Thymus (tissue), 11 donors: ENCODE measurements around the gene C9orf50. TPM values are rescaled to one million over a fixed set of nuclear protein-coding genes. Genes with fewer than 3 reads are reported as not detected.
A peak's percentile ranks its signal among the peaks of the same experiment; 100 is the strongest.

ENCODE experiments used
- DNase-seq, 9 donors: peaks; one replicate each; pipeline ENCODE4 v3.0.0-alpha.2; 2013; ENCODE audit warnings: low spot score in 9 of 9, low read depth in 6 of 9, missing footprints in 1 of 9
- H3K27ac ChIP-seq, 2 donors: one replicate each; pipeline ENCODE4 v1.5.1; 2013; ENCODE audit warnings: control low read depth in 1 of 2, low read depth in 1 of 2, low read length in 1 of 2, mild to moderate bottlenecking in 1 of 2, moderate library complexity in 1 of 2
- H3K27me3 ChIP-seq, 2 donors: one replicate each; pipeline ENCODE4 v1.5.1; 2013; ENCODE audit warnings: low read length in 1 of 2; ENCODE audit not compliant: control insufficient read depth in 2 of 2, insufficient read depth in 1 of 2
- H3K36me3 ChIP-seq, 2 donors: one replicate each; pipeline ENCODE4 v1.5.1; 2013; ENCODE audit warnings: low read length in 1 of 2, mild to moderate bottlenecking in 1 of 2, moderate library complexity in 1 of 2; ENCODE audit not compliant: control insufficient read depth in 2 of 2, insufficient read depth in 2 of 2
- H3K4me1 ChIP-seq, 2 donors: one replicate each; pipeline ENCODE4 v1.5.1; 2013; ENCODE audit warnings: low read length in 2 of 2; ENCODE audit not compliant: control insufficient read depth in 2 of 2, insufficient read depth in 2 of 2
- H3K4me3 ChIP-seq, 2 donors: one replicate each; pipeline ENCODE4 v1.5.1; 2013; ENCODE audit warnings: low read length in 2 of 2, control low read depth in 1 of 2, mild to moderate bottlenecking in 1 of 2
- H3K9me3 ChIP-seq, 2 donors: one replicate each; pipeline ENCODE4 v1.5.1; 2013; ENCODE audit warnings: low read length in 1 of 2, mild to moderate bottlenecking in 1 of 2; ENCODE audit not compliant: control insufficient read depth in 2 of 2, insufficient read depth in 1 of 2
- WGBS: extraction: QIAGEN DNeasy Blood & Tissue Kit; methylation state at CpG from one replicate; pipeline ENCODE4 v1.1.7; 2013; 5-methylcytosine and 5-hydroxymethylcytosine counted together
- polyA plus RNA-seq: library from polyadenylated mRNA; stranded (reverse); fragments of 200-250 nt; gene quantifications from one replicate; pipeline ENCODE4 v1.2.3, GENCODE V29; 2013
- total RNA-seq: library from RNA; stranded (reverse); fragments of 120-200 nt; gene quantifications from one replicate; pipeline ENCODE4 v1.2.4, GENCODE V29; 2013
- donor health status: healthy.

C9orf50 gene
- total and polyA plus RNA-seq, 2 donors, result 0.05 to 0.23 TPM

GRCh38 chr9:129609486-129610212, 11.3 kb downstream of the C9orf50 start:
- WGBS, result 19% methylated on average over 29 of the region's 30 CpGs
- H3K27ac ChIP-seq, result peak overlapping the region in 1 of 2 donors; percentile 46
- H3K36me3 ChIP-seq, result no peaks in the 10 kb centered on the region
- peak in 1 of 9 donors; percentile 59 for DNase-seq
- H3K4me1 ChIP-seq, result peaks cover 2 to 39% of the 10 kb centered on the region in 2 donors
- peak overlapping the region in 1 of 2 donors; percentile 60 for H3K4me3 ChIP-seq
- peaks cover 0 to 4% of the 10 kb centered on the region in 2 donors for H3K9me3 ChIP-seq
- peaks cover 0 to 50% of the 10 kb centered on the region in 2 donors for H3K27me3 ChIP-seq

DNA sequence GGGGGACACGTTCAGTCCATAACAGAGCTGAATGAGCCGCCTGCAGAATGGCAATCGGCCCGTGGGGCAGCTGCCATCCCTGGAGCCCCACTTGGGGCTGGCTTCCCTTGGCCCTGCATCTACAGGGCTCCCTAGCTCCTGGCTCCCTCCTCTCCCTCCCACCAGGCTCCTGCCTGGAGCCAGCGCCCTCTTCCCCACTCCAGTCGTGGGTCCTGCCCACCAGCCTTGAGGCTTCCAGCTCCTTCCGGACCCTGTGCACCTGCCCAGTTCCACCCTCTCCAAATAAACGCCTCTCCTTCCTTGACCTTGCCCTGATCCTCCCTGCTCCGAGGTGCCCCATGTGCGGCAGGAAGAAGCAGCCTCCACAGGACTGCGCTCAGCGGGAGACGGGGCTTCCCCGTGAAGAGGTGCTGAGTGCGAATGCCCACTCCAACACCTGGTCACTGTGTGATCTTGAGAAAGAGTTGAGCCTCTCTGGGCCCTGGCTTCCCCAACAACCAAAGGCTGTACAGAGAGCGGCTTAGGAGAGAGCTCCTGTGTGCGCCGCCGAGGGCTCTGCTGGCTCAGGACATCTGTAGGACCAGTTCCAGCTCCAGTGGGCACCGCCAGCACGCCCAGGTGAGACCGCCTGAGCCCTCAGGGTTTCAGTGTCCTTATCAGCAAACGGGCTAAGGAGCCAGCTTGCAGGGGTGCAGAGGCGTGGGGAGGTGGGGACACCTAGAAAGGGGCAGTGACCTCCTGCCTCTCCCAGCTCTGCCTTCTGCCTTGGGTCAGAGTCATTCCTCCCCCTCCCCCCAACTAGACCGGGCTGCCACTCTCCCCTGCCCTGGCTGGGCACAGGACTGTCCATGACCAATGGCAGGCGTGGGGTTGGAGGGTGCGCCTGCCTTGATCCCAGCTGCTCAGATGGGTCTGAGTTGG, 12.1 kb downstream of the C9orf50 start:
- 94% methylated on average over 27 of the region's 27 CpGs for WGBS
- DNase-seq, result no peak
- peaks cover 0 to 4% of the 10 kb centered on the region in 2 donors for H3K9me3 ChIP-seq
- peaks cover 4 to 47% of the 10 kb centered on the region in 2 donors for H3K4me1 ChIP-seq
- H3K4me3 ChIP-seq, result no peak overlapping the region
- no peaks in the 10 kb centered on the region for H3K36me3 ChIP-seq
- H3K27ac ChIP-seq, result no peak overlapping the region
- peaks cover 0 to 46% of the 10 kb centered on the region in 2 donors for H3K27me3 ChIP-seq

GRCh38 chr9:129607027-129607387, 13.9 kb downstream of the C9orf50 start:
- Histone ChIP-seq H3K27ac (peak overlapping the region in 1 of 2 donors; percentile 66), H3K27me3 (peaks cover 0 to 29% of the 10 kb centered on the region in 2 donors), H3K36me3 (no peaks in the 10 kb centered on the region), H3K4me1 (peaks cover 4 to 61% of the 10 kb centered on the region in 2 donors), H3K9me3 (peaks cover 0 to 4% of the 10 kb centered on the region in 2 donors), H3K4me3 (no peak overlapping the region)
- 67% methylated on average over 6 of the region's 6 CpGs for WGBS
- no peak for DNase-seq

- no peak for DNase-seq
- 92% methylated on average over 15 of the region's 15 CpGs for WGBS
- Histone ChIP-seq H3K27ac (no peak overlapping the region), H3K9me3 (peaks cover 0 to 4% of the 10 kb centered on the region in 2 donors), H3K36me3 (no peaks in the 10 kb centered on the region), H3K27me3 (peaks cover 0 to 25% of the 10 kb centered on the region in 2 donors), H3K4me1 (peaks cover 4 to 59% of the 10 kb centered on the region in 2 donors), H3K4me3 (no peak overlapping the region)
Measured at GRCh38 chr9:129606161-129607026, 14.5 kb downstream of the C9orf50 start.

DNA sequence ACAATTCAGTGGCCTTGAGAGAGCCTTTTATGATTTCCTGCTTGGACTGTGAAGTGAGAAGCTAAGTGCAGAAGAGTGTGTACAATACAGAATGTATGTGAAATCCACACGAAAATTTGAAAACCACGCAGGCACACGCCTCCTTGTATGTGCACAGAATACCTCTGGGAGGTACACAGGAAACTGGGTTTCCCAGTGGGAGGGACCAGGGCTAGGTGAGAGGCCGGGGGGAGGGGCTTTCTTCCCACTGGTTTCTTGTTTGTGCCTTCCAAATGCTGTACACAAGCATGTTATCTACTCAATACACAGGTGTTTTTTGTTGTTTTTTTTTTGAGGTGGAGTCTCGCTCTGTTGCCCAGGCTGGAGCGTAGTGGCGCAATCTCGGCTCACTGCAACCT, 16.1 kb downstream of the C9orf50 start:
- peak in 1 of 9 donors; percentile 61 for DNase-seq
- no peak overlapping the region for H3K27ac ChIP-seq
- WGBS, result 55% methylated on average over 8 of the region's 8 CpGs

DNA sequence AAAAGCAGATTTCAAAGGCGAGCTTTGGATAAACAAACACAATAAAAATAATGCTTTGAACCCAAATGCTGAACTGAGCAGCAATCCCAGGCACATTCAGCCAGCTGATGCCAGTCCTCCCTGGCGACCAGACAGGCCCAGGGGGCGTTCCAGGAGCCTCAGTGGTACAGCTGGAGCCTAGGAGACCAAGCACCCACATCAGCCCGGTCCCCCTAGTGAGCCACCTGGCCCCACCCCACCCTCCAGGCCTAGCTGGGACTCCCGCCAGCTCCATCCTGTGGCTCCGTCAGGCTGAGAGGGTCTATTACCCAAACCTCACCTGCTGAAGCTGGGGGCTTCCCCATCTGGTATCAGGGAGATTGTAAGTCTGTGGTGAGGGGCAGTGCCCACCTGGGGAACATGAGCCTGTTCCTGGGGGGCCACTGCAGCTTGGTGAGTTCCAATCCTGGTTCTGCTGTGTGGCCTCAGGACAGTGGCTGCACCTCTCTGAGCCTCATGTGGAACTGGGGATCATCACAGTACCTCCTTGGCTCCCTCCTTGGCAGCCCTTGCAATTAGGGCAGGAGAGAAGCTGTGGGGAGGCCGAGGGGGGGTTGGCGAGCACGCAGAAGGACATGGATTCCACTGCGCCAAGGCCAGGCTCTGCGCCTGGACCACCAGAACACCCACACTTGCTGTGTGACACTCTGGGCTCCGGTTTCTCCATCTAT, 16.7 kb downstream of the C9orf50 start:
- no peaks in the 10 kb centered on the region for H3K36me3 ChIP-seq
- WGBS, result 77% methylated on average over 12 of the region's 12 CpGs
- H3K4me1 ChIP-seq, result peaks cover 4 to 45% of the 10 kb centered on the region in 2 donors
- peaks cover 0 to 16% of the 10 kb centered on the region in 2 donors for H3K27me3 ChIP-seq
- peaks cover 0 to 4% of the 10 kb centered on the region in 2 donors for H3K9me3 ChIP-seq
- peak overlapping the region in 1 of 2 donors; percentile 26 for H3K27ac ChIP-seq
- no peak overlapping the region for H3K4me3 ChIP-seq
- DNase-seq, result no peak

More for the DNA sequence above, 16.1 kb downstream of the C9orf50 start:
- Histone ChIP-seq H3K4me3 (no peak overlapping the region), H3K27me3 (peaks cover 0 to 20% of the 10 kb centered on the region in 2 donors), H3K9me3 (peaks cover 0 to 4% of the 10 kb centered on the region in 2 donors), H3K36me3 (no peaks in the 10 kb centered on the region), H3K4me1 (peaks cover 4 to 48% of the 10 kb centered on the region in 2 donors)

DNA sequence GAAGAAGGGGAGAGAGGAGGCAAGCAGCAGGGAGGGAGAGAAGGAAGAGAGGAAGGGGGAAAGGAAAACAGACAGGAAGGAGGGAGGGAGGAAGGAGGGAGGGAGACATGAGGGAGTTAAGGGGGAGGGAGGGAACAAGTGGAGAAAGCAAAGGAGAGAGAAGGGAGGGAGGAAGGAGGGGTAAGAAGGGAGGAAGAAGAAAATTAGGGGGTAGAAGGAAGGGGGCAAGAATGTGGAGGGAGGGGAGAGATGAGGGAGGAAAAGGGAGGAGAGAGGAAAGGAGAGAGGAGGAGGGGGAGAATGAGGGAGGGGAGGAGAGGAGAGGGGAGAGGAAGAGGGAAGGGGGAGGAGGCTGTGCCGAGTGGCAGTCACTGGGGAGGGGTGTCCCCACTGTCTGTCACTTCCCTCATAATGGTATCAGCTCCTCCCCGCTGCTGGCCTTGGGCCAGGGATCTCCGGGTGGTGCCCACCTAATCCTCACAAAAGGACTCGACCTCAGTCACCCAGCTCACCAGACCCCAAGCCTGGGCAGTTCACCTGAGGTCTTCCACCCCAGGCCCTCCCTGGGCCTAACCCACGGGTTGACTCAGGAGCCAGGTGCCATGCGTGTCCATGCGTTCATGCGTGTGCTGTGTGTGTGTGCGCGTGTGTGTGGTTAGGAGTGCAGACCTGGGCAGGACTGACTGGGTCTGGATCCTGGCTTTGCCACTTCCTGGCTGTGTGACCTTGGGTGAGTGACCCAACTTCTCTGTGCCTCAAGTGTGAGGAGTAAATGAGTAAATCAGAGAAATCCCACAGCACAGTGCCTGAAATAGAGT, 18.1 kb downstream of the C9orf50 start:
- H3K27me3 ChIP-seq, result peaks cover 6 to 21% of the 10 kb centered on the region in 2 donors
- H3K36me3 ChIP-seq, result no peaks in the 10 kb centered on the region
- WGBS, result 63% methylated on average over 10 of the region's 10 CpGs
- H3K9me3 ChIP-seq, result peaks cover 0 to 4% of the 10 kb centered on the region in 2 donors
- peaks cover 5 to 46% of the 10 kb centered on the region in 2 donors for H3K4me1 ChIP-seq
- no peak overlapping the region for H3K4me3 ChIP-seq
- H3K27ac ChIP-seq, result no peak overlapping the region
- DNase-seq, result no peak
